ENCODE results near the gene DRD2.

- TF ChIP-seq POLR2A (IDR thresholded peaks at IDR 0.05; ENCODE audit: low read depth, low read length) (no peak), TAF1 (IDR thresholded peaks at IDR 0.05; ENCODE audit: borderline replicate concordance, low read depth, low read length) (no peak)
Observed at GRCh38 chr11:113467545-113467944, 7.7 kb downstream of the DRD2 start.

Measured in GM12892 (cell line).